B cell (primary cell): ENCODE results near the gene AMPD2. TPM values are rescaled to one million over a fixed set of nuclear protein-coding genes. Genes with fewer than 3 reads are reported as not detected.

Source experiments
- ATAC-seq: fragments of 200-7000 bp; cut with Tn5 transposase; one replicate; pipeline ENCODE4 v1.10.0; 2021; ENCODE audit warnings: low read depth, mild to moderate bottlenecking, moderate number of reproducible peaks, moderate library complexity
- CTCF ChIA-PET: fragments of 350-600 bp; sonication (Branson Sonifier 250); formaldehyde crosslinking; loops from one replicate; lab custom pipeline; 2021; ENCODE audit warnings: antibody characterized with exemption, inconsistent platforms; lab: Charles Lee
- POLR2A ChIA-PET: fragments of 350-600 bp; sonication (Branson Sonifier 250); formaldehyde crosslinking; loops from one replicate; lab custom pipeline; 2021; ENCODE audit warnings: antibody characterized with exemption; lab: Charles Lee
- DNase-seq: peaks from one replicate; pipeline ENCODE4 v3.0.0; 2013
- H2AFZ ChIP-seq: 2 replicates; pipeline ENCODE4 v1.6.1; 2012; ENCODE audit warnings: mild to moderate bottlenecking, low read depth, low read length; ENCODE audit not compliant: insufficient read depth, poor library complexity, severe bottlenecking
- H3K27ac ChIP-seq, 2 donors: 1 replicate in 1 of 2; 2 replicates in 1 of 2; pipeline ENCODE4 v1.5.1; 2012 to 2013; ENCODE audit warnings: low read length in 2 of 2, mild to moderate bottlenecking in 2 of 2, moderate library complexity in 1 of 2
- H3K27me3 ChIP-seq, 4 experiments: fragments of 200-600 bp in 1 of 4; sonication (generic) in 1 of 4; replicated peaks in 1 of 4; 1 replicate in 2 of 4; 2 replicates in 2 of 4; pipeline versions ENCODE4 v1.6.1 to v1.7.0; 2013 to 2016; ENCODE audit warnings: low read length in 3 of 4, mild to moderate bottlenecking in 2 of 4, mixed read lengths in 1 of 4, moderate library complexity in 1 of 4; ENCODE audit not compliant: insufficient read depth in 4 of 4, control insufficient read depth in 3 of 4; ENCODE audit errors: control extremely low read depth in 1 of 4
- H3K36me3 ChIP-seq, 2 experiments: replicated peaks in 1 of 2; 1 replicate in 1 of 2; 2 replicates in 1 of 2; pipeline versions ENCODE4 v1.6.1 to v1.7.1; 2013; ENCODE audit warnings: low read length in 1 of 2; ENCODE audit not compliant: insufficient read depth in 2 of 2, control insufficient read depth in 1 of 2; ENCODE audit errors: control extremely low read depth in 1 of 2, extremely low read depth in 1 of 2
- H3K4me1 ChIP-seq, 2 donors: fragments of 200-600 bp in 1 of 2; sonication (generic) in 1 of 2; 1 replicate in 1 of 2; 2 replicates in 1 of 2; pipeline versions ENCODE4 v1.5.1 to v1.6.1; 2013 to 2017; ENCODE audit warnings: low read length in 2 of 2; ENCODE audit not compliant: control insufficient read depth in 2 of 2, insufficient read depth in 2 of 2
- H3K4me2 ChIP-seq: replicated peaks from 2 replicates; pipeline ENCODE3; 2012; ENCODE audit warnings: mild to moderate bottlenecking, low read depth, low read length; ENCODE audit not compliant: poor library complexity, severe bottlenecking
- H3K4me3 ChIP-seq, 5 experiments: fragments of 200-600 bp in 1 of 5; sonication (generic) in 1 of 5; 1 replicate in 3 of 5; 2 replicates in 2 of 5; pipeline versions ENCODE4 v1.5.1 to v1.7.0; 2011 to 2016; ENCODE audit warnings: low read length in 4 of 5, mild to moderate bottlenecking in 4 of 5, low read depth in 2 of 5, control low read depth in 1 of 5, moderate library complexity in 1 of 5; ENCODE audit not compliant: insufficient read depth in 1 of 5; ENCODE audit errors: control extremely low read depth in 1 of 5, extremely low read depth in 1 of 5
- H3K79me2 ChIP-seq: fragments of 200-600 bp; sonication (generic); one replicate; pipeline ENCODE4 v1.6.0; 2016; ENCODE audit warnings: low read length; ENCODE audit not compliant: control insufficient read depth, insufficient read depth
- H3K9ac ChIP-seq: fragments of 200-600 bp; sonication (generic); 2 replicates; pipeline ENCODE4 v1.6.1; 2017; ENCODE audit warnings: mild to moderate bottlenecking, low read length, moderate library complexity
- H3K9me3 ChIP-seq, 3 donors: one replicate each; pipeline versions ENCODE4 v1.6.1 to v1.7.1; 2013; ENCODE audit warnings: low read length in 2 of 3; ENCODE audit not compliant: control insufficient read depth in 2 of 3, insufficient read depth in 1 of 3; ENCODE audit errors: control extremely low read depth in 1 of 3
- H4K20me1 ChIP-seq: 2 replicates; pipeline ENCODE4 v1.6.0; 2012; ENCODE audit warnings: mild to moderate bottlenecking, low read length; ENCODE audit not compliant: insufficient read depth, control insufficient read depth, poor library complexity, severe bottlenecking
- H3K27ac Mint-ChIP-seq: one replicate; pipeline ENCODE4 v1.8.0; 2021; ENCODE audit warnings: mixed read lengths
- H3K27me3 Mint-ChIP-seq: one replicate; pipeline ENCODE4 v1.8.0; 2021; ENCODE audit warnings: mixed read lengths
- H3K4me1 Mint-ChIP-seq: one replicate; pipeline ENCODE4 v1.8.0; 2021; ENCODE audit warnings: mixed read lengths
- H3K4me3 Mint-ChIP-seq: one replicate; pipeline ENCODE4 v1.8.0; 2021; ENCODE audit warnings: mixed read lengths
- H3K9me3 Mint-ChIP-seq: one replicate; pipeline ENCODE4 v1.8.0; 2022; ENCODE audit warnings: mixed read lengths; ENCODE audit not compliant: insufficient read depth
- EZH2 ChIP-seq: IDR thresholded peaks from 2 replicates; pipeline ENCODE4 v1.6.1; 2012; ENCODE audit warnings: borderline replicate concordance, low read depth, mild to moderate bottlenecking, moderate library complexity, low read length; ENCODE audit not compliant: insufficient read depth, poor library complexity, severe bottlenecking
- WGBS: methylation state at CpG from one replicate; pipeline ENCODE4 v1.1.5; 2013; ENCODE audit warnings: missing lambda C conversion rate; ENCODE audit not compliant: insufficient coverage; 5-methylcytosine and 5-hydroxymethylcytosine counted together
- intact Hi-C: fragments of 100-400 bp; cut with micrococcal nuclease; formaldehyde crosslinking; loops from one replicate; pipeline ENCODE4 v1.10.0; 2022
- polyA plus RNA-seq: library from polyadenylated mRNA; depleted of rRNA; stranded (reverse); fragments of >200 nt; gene quantifications from 2 replicates; pipeline ENCODE4 v1.2.3, GENCODE V29; 2012
- total RNA-seq, 2 donors: library from RNA; stranded (reverse); fragments of 120-200 nt in 1 of 2; gene quantifications; 1 replicate in 1 of 2; 2 replicates in 1 of 2; pipeline versions ENCODE4 v1.2.3 to v1.2.4, GENCODE V29; 2013 to 2022
- TF ChIP-seq, protein P1 (sequence below): fragments of 200-600 bp; IDR thresholded peaks from one replicate; pipeline ENCODE4 v1.8.0; 2022; ENCODE audit warnings: antibody characterized with exemption, mild to moderate bottlenecking

The AMPD2 gene
- total and polyA plus RNA-seq, 2 donors (not counting 1 experiment from before 2014, with no cell fraction given) = 104 to 121 TPM

GRCh38 chr1:109621379-109622136 lies 1.9 kb downstream of the AMPD2 start:
- no peaks in the 10 kb centered on the region for H3K9me3 ChIP-seq
- peaks cover 8% of the 10 kb centered on the region for H4K20me1 ChIP-seq
- no peaks in the 10 kb centered on the region for H3K27me3 ChIP-seq
- ChIA-PET POLR2A (no interaction called here), CTCF (interaction anchor here (2.5 to 2.7 kb wide), 2 partner anchors 15 to 19 kb away, joined by 11 to 27 read pairs; no protein-coding TSS in a partner anchor)
- intact Hi-C loops = loop anchor here (5.0 kb wide), 1 partner anchor 129 kb away; the partner anchor contains the start of gene CYB561D1
- H3K79me2 ChIP-seq = peaks cover 42% of the 10 kb centered on the region
- H3K4me1 ChIP-seq = peaks cover 45 to 60% of the 10 kb centered on the region in 2 donors
- no peak for DNase-seq
- peak overlapping the region in 1 of 2 donors; percentile 90 for H3K27ac ChIP-seq
- H3K4me3 ChIP-seq = peak overlapping the region; percentile 65 to 94 (median 84)
- H3K36me3 ChIP-seq = peaks cover 0 to 4% of the 10 kb centered on the region in 2 experiments
- ATAC-seq = no peak
- Mint-ChIP-seq H3K27me3 (no peaks in the 10 kb centered on the region), H3K4me1 (peaks cover 66% of the 10 kb centered on the region), H3K27ac (peak overlapping the region; percentile 96), H3K9me3 (no peaks in the 10 kb centered on the region), H3K4me3 (peak overlapping the region; percentile 99)
- no peak for TF ChIP-seq EZH2
- TF ChIP-seq, protein P1, sequence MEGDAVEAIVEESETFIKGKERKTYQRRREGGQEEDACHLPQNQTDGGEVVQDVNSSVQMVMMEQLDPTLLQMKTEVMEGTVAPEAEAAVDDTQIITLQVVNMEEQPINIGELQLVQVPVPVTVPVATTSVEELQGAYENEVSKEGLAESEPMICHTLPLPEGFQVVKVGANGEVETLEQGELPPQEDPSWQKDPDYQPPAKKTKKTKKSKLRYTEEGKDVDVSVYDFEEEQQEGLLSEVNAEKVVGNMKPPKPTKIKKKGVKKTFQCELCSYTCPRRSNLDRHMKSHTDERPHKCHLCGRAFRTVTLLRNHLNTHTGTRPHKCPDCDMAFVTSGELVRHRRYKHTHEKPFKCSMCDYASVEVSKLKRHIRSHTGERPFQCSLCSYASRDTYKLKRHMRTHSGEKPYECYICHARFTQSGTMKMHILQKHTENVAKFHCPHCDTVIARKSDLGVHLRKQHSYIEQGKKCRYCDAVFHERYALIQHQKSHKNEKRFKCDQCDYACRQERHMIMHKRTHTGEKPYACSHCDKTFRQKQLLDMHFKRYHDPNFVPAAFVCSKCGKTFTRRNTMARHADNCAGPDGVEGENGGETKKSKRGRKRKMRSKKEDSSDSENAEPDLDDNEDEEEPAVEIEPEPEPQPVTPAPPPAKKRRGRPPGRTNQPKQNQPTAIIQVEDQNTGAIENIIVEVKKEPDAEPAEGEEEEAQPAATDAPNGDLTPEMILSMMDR = no peak
- 31% methylated on average over 10 of the region's 13 CpGs for WGBS
- H2AFZ ChIP-seq = peak overlapping the region; percentile 88
- peak overlapping the region; percentile 100 for H3K4me2 ChIP-seq
- peak overlapping the region; percentile 93 for H3K9ac ChIP-seq
